ENCODE data around the gene TMEM198.

TMEM198 gene

GRCh38 chr2:219526320-219527075 lies 17.3 kb upstream of the TMEM198 start:
- DNase-seq: no peak

- no peak for DNase-seq
Measured at GRCh38 chr2:219527076-219527394, 16.8 kb upstream of the TMEM198 start.

- DNase-seq: no peak
Measured at GRCh38 chr2:219527472-219527871, 16.4 kb upstream of the TMEM198 start.

- peak; percentile 86 for DNase-seq
Measured at GRCh38 chr2:219530048-219530963, 13.5 kb upstream of the TMEM198 start.

GRCh38 chr2:219531639-219532377 lies 12.0 kb upstream of the TMEM198 start:
- DNase-seq: no peak

GRCh38 chr2:219532378-219532649 lies 11.5 kb upstream of the TMEM198 start:
- no peak for DNase-seq

GRCh38 chr2:219533930-219534661 lies 9.7 kb upstream of the TMEM198 start:
- DNase-seq: no peak

GRCh38 chr2:219536425-219536824 lies 7.4 kb upstream of the TMEM198 start:
- no peak for DNase-seq

GRCh38 chr2:219536967-219537366 lies 6.9 kb upstream of the TMEM198 start:
- DNase-seq: no peak

GRCh38 chr2:219537657-219538488 lies 6.0 kb upstream of the TMEM198 start:
- no peak for DNase-seq

GRCh38 chr2:219538504-219538951 lies 5.3 kb upstream of the TMEM198 start:
- no peak for DNase-seq

GRCh38 chr2:219538956-219539788 lies 4.7 kb upstream of the TMEM198 start:
- DNase-seq: no peak

- no peak for DNase-seq
Measured at GRCh38 chr2:219539926-219540678, 3.7 kb upstream of the TMEM198 start.

- no peak for DNase-seq
Measured at GRCh38 chr2:219540784-219541504, 2.9 kb upstream of the TMEM198 start.

- peak; percentile 84 for DNase-seq
Measured at GRCh38 chr2:219541611-219542180, 2.1 kb upstream of the TMEM198 start.

- DNase-seq: no peak
Measured at GRCh38 chr2:219542931-219543595, 765 bp upstream of the TMEM198 start.

GRCh38 chr2:219544567-219544966 lies 739 bp downstream of the TMEM198 start:
- DNase-seq: no peak

- no peak for DNase-seq
Measured at GRCh38 chr2:219545295-219545942, 1.6 kb downstream of the TMEM198 start.

Measured in T-helper 9 cell (primary cell).